Aorta (tissue), 5 donors: ENCODE measurements around the gene CTNNA2. TPM values are rescaled to one million over a fixed set of nuclear protein-coding genes. Genes with fewer than 3 reads are reported as not detected.

Source experiments
- ATAC-seq: fragments of 200-7000 bp; cut with Tn5 transposase; one replicate; pipeline ENCODE4 v1.9.1; 2022; ENCODE audit warnings: moderate library complexity; ENCODE audit not compliant: low FRiP score
- DNase-seq, 2 donors: peaks; one replicate each; pipeline ENCODE4 v3.0.0-alpha.2; 2020
- H3K27ac ChIP-seq, 2 donors: one replicate each; pipeline ENCODE4 v1.5.1; 2013; ENCODE audit warnings: low read length in 2 of 2, mild to moderate bottlenecking in 2 of 2, moderate library complexity in 2 of 2, control low read depth in 1 of 2, inconsistent platforms in 1 of 2, low read depth in 1 of 2
- H3K27me3 ChIP-seq, 2 donors: one replicate each; pipeline ENCODE4 v1.6.1; 2013; ENCODE audit warnings: control low read depth in 1 of 2, low read length in 1 of 2, mild to moderate bottlenecking in 1 of 2, moderate library complexity in 1 of 2; ENCODE audit not compliant: insufficient read depth in 2 of 2, control insufficient read depth in 1 of 2
- H3K36me3 ChIP-seq, 2 donors: one replicate each; pipeline ENCODE4 v1.6.1; 2013; ENCODE audit warnings: control low read depth in 1 of 2, low read length in 1 of 2, mild to moderate bottlenecking in 1 of 2; ENCODE audit not compliant: insufficient read depth in 2 of 2, control insufficient read depth in 1 of 2
- H3K4me1 ChIP-seq, 2 donors: one replicate each; pipeline ENCODE4 v1.6.1; 2013; ENCODE audit warnings: low read length in 2 of 2, control low read depth in 1 of 2, mild to moderate bottlenecking in 1 of 2, moderate library complexity in 1 of 2; ENCODE audit not compliant: insufficient read depth in 2 of 2, control insufficient read depth in 1 of 2
- H3K4me3 ChIP-seq, 2 donors: one replicate each; pipeline ENCODE4 v1.5.1; 2013; ENCODE audit warnings: low read length in 2 of 2, control low read depth in 1 of 2, mild to moderate bottlenecking in 1 of 2
- H3K9me3 ChIP-seq: one replicate; pipeline ENCODE4 v1.6.1; 2013; ENCODE audit warnings: mild to moderate bottlenecking, low read length; ENCODE audit not compliant: control insufficient read depth
- WGBS, 2 donors: extraction: QIAGEN DNeasy Blood & Tissue Kit; methylation state at CpG; one replicate each; pipeline ENCODE4 v1.1.7; 2013; 5-methylcytosine and 5-hydroxymethylcytosine counted together
- intact Hi-C, 2 donors: fragments of 100-400 bp; cut with DNase I; formaldehyde crosslinking; loops; one replicate each; pipeline versions ENCODE4 v1.14.2 to v1.15.0; 2022
- polyA plus RNA-seq, 2 donors: library from polyadenylated mRNA; stranded (reverse); fragments of 200-250 nt; gene quantifications; one replicate each; pipeline ENCODE4 v1.2.3, GENCODE V29; 2013
- total RNA-seq, 2 donors: library from RNA; stranded (reverse); fragmentation: NEBNext Ultra II Directional; extraction: Animal tissue kit (Norgen Biotek cat#: 25700); gene quantifications; one replicate each; pipeline ENCODE4 v1.2.1, GENCODE V29; 2021
- donor health status: healthy with polysubstance abuse.
- donor health status: Bipolar disorder and iron deficiency.
- donor health status: DM: no; HTN: no; CAD: no.
- donor health status: DM: no; HTN: no; CAD: no.
- donor health status: DM: yes; HTN: yes; CAD: no.

The CTNNA2 gene
- total and polyA plus RNA-seq, 4 donors: 0.05 to 0.12 TPM; not detected in 2

- Histone ChIP-seq H3K36me3 (no peaks in the 10 kb centered on the region), H3K27ac (no peak overlapping the region), H3K4me1 (no peaks in the 10 kb centered on the region), H3K4me3 (no peak overlapping the region), H3K27me3 (no peaks in the 10 kb centered on the region), H3K9me3 (no peaks in the 10 kb centered on the region)
- DNase-seq (no peak), ATAC-seq (no peak)
- WGBS, 2 donors: 24 to 37% methylated on average over 7 of the region's 7 CpGs
- intact Hi-C loops: no loop called here
Observed at GRCh38 chr2:79830501-79830900, 317.6 kb downstream of the CTNNA2 start.

GRCh38 chr2:79831961-79832360 is 319.1 kb downstream of the CTNNA2 start:
- intact Hi-C loops: no loop called here
- Histone ChIP-seq H3K9me3 (no peaks in the 10 kb centered on the region), H3K27ac (no peak overlapping the region), H3K27me3 (no peaks in the 10 kb centered on the region), H3K4me1 (no peaks in the 10 kb centered on the region), H3K36me3 (no peaks in the 10 kb centered on the region), H3K4me3 (no peak overlapping the region)
- no peak for DNase-seq
- WGBS, 2 donors: 12 to 14% methylated on average over 3 of the region's 3 CpGs
- no peak for ATAC-seq

GRCh38 chr2:79832511-79833234 is 319.8 kb downstream of the CTNNA2 start:
- Histone ChIP-seq H3K36me3 (no peaks in the 10 kb centered on the region), H3K9me3 (no peaks in the 10 kb centered on the region), H3K27me3 (no peaks in the 10 kb centered on the region), H3K4me1 (no peaks in the 10 kb centered on the region), H3K4me3 (no peak overlapping the region), H3K27ac (no peak overlapping the region)
- DNase-seq (no peak), ATAC-seq (no peak)
- intact Hi-C loops: no loop called here
- 21 to 28% methylated on average over 6 of the region's 6 CpGs for WGBS, 2 donors

GRCh38 chr2:79833235-79833878 is 320.5 kb downstream of the CTNNA2 start:
- H3K4me1 ChIP-seq: no peaks in the 10 kb centered on the region
- no peak for ATAC-seq
- H3K27me3 ChIP-seq: no peaks in the 10 kb centered on the region
- no peak overlapping the region for H3K27ac ChIP-seq
- no peak overlapping the region for H3K4me3 ChIP-seq
- intact Hi-C loops: no loop called here
- H3K9me3 ChIP-seq: no peaks in the 10 kb centered on the region
- 48 to 63% methylated on average over 1 of the region's 1 CpG for WGBS, 2 donors
- no peaks in the 10 kb centered on the region for H3K36me3 ChIP-seq
- no peak for DNase-seq

- H3K9me3 ChIP-seq: peaks cover under 1% of the 10 kb centered on the region
- WGBS, 2 donors: 76 to 79% methylated on average over 1 of the region's 1 CpG
- no peak for ATAC-seq
- no peaks in the 10 kb centered on the region for H3K27me3 ChIP-seq
- no peak overlapping the region for H3K4me3 ChIP-seq
- no peak overlapping the region for H3K27ac ChIP-seq
- intact Hi-C loops: no loop called here
- H3K36me3 ChIP-seq: no peaks in the 10 kb centered on the region
- no peak for DNase-seq
- no peaks in the 10 kb centered on the region for H3K4me1 ChIP-seq
Observed at GRCh38 chr2:79835911-79836310, 323.1 kb downstream of the CTNNA2 start.

GRCh38 chr2:79844011-79844410 is 331.2 kb downstream of the CTNNA2 start:
- no peaks in the 10 kb centered on the region for H3K27me3 ChIP-seq
- H3K9me3 ChIP-seq: peaks cover 1% of the 10 kb centered on the region
- 49 to 54% methylated on average over 1 of the region's 1 CpG for WGBS, 2 donors
- no peaks in the 10 kb centered on the region for H3K36me3 ChIP-seq
- H3K27ac ChIP-seq: no peak overlapping the region
- no peak overlapping the region for H3K4me3 ChIP-seq
- H3K4me1 ChIP-seq: no peaks in the 10 kb centered on the region
- intact Hi-C loops: no loop called here
- ATAC-seq: no peak
- DNase-seq: no peak

GRCh38 chr2:79846878-79847277 is 334.0 kb downstream of the CTNNA2 start:
- intact Hi-C loops: no loop called here
- 67 to 74% methylated on average over 1 of the region's 1 CpG for WGBS, 2 donors
- H3K4me1 ChIP-seq: no peaks in the 10 kb centered on the region
- H3K4me3 ChIP-seq: no peak overlapping the region
- no peak for ATAC-seq
- no peaks in the 10 kb centered on the region for H3K36me3 ChIP-seq
- H3K27me3 ChIP-seq: no peaks in the 10 kb centered on the region
- H3K27ac ChIP-seq: no peak overlapping the region
- no peak for DNase-seq
- H3K9me3 ChIP-seq: no peaks in the 10 kb centered on the region

GRCh38 chr2:79849241-79849640 is 336.4 kb downstream of the CTNNA2 start:
- H3K9me3 ChIP-seq: no peaks in the 10 kb centered on the region
- no peaks in the 10 kb centered on the region for H3K36me3 ChIP-seq
- H3K27me3 ChIP-seq: no peaks in the 10 kb centered on the region
- DNase-seq (no peak), ATAC-seq (no peak)
- H3K4me3 ChIP-seq: no peak overlapping the region
- no peak overlapping the region for H3K27ac ChIP-seq
- intact Hi-C loops: no loop called here
- H3K4me1 ChIP-seq: no peaks in the 10 kb centered on the region

GRCh38 chr2:79849949-79850348 is 337.1 kb downstream of the CTNNA2 start:
- H3K4me1 ChIP-seq: no peaks in the 10 kb centered on the region
- no peaks in the 10 kb centered on the region for H3K27me3 ChIP-seq
- no peaks in the 10 kb centered on the region for H3K36me3 ChIP-seq
- ATAC-seq (no peak), DNase-seq (no peak)
- 50 to 77% methylated on average over 1 of the region's 1 CpG for WGBS, 2 donors
- H3K9me3 ChIP-seq: no peaks in the 10 kb centered on the region
- no peak overlapping the region for H3K4me3 ChIP-seq
- intact Hi-C loops: no loop called here
- no peak overlapping the region for H3K27ac ChIP-seq
